ENCODE results near the gene TLX2. TPM values are rescaled to one million over a fixed set of nuclear protein-coding genes. Genes with fewer than 3 reads are reported as not detected.

TLX2 gene
- total and polyA plus RNA-seq, 2 of the 13 experiments (the other 11 are each of a cell fraction or from before 2014, with no cell fraction given): 0.05 to 0.20 TPM

DNA sequence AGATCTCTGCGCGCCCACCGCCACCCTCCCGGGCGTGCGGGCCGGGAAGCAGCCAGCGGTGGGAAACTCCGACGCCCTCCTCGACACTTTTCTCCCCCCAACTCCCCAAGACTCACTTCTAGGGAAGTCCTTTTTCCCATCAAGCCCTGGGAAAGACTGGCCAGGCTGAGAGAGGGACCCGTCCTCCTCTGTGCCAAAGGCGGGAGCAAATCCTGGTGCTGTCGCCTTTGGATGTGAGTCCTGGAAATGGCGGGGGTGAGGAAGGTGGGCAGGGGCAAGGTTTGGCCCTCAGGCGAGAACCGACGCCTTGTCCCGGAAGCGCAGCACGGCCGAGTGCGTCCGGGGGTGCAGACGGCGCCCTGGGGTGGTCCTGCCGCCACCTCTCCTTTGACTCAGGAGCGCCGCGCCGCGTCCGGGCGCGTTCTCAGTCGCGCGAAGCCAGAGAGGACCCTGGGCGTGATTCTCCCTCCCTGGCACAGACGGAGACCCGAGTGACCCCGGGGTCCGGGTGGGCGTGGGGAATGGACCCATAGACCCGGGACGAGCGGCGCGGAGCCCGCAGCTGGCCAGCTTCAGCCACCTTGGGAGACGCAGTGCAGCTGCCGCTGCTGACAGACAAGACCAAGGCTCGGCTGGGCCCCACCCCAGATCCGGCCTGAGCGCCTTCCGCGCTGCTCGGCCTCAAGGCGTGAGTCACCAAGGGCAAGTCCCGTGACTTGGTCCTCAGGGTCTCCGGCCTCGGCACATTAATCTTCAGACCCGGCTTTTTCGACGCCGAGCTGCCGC is 11.3 kb upstream of the TLX2 start (continued):
- TF ChIP-seq, protein P1, sequence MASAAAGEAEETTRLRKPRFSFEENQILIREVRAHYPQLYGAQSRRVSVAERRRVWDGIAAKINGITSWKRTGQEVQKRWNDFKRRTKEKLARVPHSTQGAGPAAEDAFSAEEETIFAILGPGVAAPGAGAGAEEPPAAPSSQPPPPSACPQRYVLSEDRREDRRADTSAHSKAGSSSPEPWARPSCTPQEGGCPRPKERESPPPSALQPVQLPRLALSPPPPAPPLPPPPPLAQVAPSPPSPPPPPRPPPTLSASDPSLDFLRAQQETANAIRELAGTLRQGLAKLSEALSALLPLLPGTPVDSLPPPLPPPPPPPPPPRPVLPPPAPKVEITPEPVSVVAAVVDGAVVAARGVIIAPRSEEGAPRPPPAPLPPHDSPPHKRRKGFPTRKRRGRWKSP (CRISPR knock-in tag; IDR thresholded peaks at IDR 0.05): peak; percentile 94
- TF ChIP-seq, protein P2, sequence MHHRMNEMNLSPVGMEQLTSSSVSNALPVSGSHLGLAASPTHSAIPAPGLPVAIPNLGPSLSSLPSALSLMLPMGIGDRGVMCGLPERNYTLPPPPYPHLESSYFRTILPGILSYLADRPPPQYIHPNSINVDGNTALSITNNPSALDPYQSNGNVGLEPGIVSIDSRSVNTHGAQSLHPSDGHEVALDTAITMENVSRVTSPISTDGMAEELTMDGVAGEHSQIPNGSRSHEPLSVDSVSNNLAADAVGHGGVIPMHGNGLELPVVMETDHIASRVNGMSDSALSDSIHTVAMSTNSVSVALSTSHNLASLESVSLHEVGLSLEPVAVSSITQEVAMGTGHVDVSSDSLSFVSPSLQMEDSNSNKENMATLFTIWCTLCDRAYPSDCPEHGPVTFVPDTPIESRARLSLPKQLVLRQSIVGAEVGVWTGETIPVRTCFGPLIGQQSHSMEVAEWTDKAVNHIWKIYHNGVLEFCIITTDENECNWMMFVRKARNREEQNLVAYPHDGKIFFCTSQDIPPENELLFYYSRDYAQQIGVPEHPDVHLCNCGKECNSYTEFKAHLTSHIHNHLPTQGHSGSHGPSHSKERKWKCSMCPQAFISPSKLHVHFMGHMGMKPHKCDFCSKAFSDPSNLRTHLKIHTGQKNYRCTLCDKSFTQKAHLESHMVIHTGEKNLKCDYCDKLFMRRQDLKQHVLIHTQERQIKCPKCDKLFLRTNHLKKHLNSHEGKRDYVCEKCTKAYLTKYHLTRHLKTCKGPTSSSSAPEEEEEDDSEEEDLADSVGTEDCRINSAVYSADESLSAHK (CRISPR knock-in tag; IDR thresholded peaks at IDR 0.05; ENCODE audit: borderline replicate concordance): 0 out of 2 replicates have a peak, but pooled peaks have one; percentile 9
- TF ChIP-seq ZNF572 (CRISPR knock-in tag; IDR thresholded peaks at IDR 0.05): peak; percentile 98
- TF ChIP-seq, protein P3, sequence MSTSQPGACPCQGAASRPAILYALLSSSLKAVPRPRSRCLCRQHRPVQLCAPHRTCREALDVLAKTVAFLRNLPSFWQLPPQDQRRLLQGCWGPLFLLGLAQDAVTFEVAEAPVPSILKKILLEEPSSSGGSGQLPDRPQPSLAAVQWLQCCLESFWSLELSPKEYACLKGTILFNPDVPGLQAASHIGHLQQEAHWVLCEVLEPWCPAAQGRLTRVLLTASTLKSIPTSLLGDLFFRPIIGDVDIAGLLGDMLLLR (CRISPR knock-in tag; IDR thresholded peaks at IDR 0.05): peak; percentile 71
- TF ChIP-seq ZNF468 (CRISPR knock-in tag; IDR thresholded peaks at IDR 0.05): 0 out of 2 replicates have a peak, but pooled peaks have one; percentile 90
- TF ChIP-seq, protein P4, sequence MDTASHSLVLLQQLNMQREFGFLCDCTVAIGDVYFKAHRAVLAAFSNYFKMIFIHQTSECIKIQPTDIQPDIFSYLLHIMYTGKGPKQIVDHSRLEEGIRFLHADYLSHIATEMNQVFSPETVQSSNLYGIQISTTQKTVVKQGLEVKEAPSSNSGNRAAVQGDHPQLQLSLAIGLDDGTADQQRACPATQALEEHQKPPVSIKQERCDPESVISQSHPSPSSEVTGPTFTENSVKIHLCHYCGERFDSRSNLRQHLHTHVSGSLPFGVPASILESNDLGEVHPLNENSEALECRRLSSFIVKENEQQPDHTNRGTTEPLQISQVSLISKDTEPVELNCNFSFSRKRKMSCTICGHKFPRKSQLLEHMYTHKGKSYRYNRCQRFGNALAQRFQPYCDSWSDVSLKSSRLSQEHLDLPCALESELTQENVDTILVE (CRISPR knock-in tag; IDR thresholded peaks at IDR 0.05): 0 out of 2 replicates have a peak, but pooled peaks have one; percentile 4
- TF ChIP-seq SALL2 (CRISPR knock-in tag; IDR thresholded peaks at IDR 0.05): peak; percentile 61; the same call in 1 of the 2 replicates
- TF ChIP-seq, protein P5, sequence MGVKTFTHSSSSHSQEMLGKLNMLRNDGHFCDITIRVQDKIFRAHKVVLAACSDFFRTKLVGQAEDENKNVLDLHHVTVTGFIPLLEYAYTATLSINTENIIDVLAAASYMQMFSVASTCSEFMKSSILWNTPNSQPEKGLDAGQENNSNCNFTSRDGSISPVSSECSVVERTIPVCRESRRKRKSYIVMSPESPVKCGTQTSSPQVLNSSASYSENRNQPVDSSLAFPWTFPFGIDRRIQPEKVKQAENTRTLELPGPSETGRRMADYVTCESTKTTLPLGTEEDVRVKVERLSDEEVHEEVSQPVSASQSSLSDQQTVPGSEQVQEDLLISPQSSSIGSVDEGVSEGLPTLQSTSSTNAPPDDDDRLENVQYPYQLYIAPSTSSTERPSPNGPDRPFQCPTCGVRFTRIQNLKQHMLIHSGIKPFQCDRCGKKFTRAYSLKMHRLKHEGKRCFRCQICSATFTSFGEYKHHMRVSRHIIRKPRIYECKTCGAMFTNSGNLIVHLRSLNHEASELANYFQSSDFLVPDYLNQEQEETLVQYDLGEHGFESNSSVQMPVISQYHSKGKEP (CRISPR knock-in tag; IDR thresholded peaks at IDR 0.05): 0 out of 2 replicates have a peak, but pooled peaks have one; percentile 47
- TF ChIP-seq, protein P6, sequence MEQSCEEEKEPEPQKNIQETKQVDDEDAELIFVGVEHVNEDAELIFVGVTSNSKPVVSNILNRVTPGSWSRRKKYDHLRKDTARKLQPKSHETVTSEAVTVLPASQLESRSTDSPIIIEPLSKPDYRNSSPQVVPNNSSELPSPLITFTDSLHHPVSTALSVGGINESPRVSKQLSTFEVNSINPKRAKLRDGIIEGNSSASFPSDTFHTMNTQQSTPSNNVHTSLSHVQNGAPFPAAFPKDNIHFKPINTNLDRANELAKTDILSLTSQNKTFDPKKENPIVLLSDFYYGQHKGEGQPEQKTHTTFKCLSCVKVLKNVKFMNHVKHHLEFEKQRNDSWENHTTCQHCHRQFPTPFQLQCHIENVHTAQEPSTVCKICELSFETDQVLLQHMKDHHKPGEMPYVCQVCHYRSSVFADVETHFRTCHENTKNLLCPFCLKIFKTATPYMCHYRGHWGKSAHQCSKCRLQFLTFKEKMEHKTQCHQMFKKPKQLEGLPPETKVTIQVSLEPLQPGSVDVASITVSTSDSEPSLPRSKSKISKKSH (CRISPR knock-in tag; IDR thresholded peaks at IDR 0.05; ENCODE audit: borderline replicate concordance): peak; percentile 64; the same call in 1 of the 2 replicates
- no peak for TF ChIP-seq CHD4 (IDR thresholded peaks at IDR 0.05; ENCODE audit: borderline replicate concordance, low read length)
- no peak for TF ChIP-seq ZNF382 (CRISPR knock-in tag; IDR thresholded peaks at IDR 0.05; ENCODE audit: borderline replicate concordance)
- TF ChIP-seq, protein P7, sequence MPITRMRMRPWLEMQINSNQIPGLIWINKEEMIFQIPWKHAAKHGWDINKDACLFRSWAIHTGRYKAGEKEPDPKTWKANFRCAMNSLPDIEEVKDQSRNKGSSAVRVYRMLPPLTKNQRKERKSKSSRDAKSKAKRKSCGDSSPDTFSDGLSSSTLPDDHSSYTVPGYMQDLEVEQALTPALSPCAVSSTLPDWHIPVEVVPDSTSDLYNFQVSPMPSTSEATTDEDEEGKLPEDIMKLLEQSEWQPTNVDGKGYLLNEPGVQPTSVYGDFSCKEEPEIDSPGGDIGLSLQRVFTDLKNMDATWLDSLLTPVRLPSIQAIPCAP (CRISPR knock-in tag; IDR thresholded peaks at IDR 0.05; ENCODE audit: low read depth): no peak
- TF ChIP-seq ZFAT (CRISPR knock-in tag; conservative IDR thresholded peaks at IDR 0.05): 0 out of 2 replicates have a peak, but pooled peaks have one; percentile 19
- peak; percentile 86 for TF ChIP-seq ELF1 (CRISPR knock-in tag; IDR thresholded peaks at IDR 0.05)
- peak in 1 of 2 experiments; percentile 33; a peak in 1 of 4 replicates for TF ChIP-seq POLR2A (IDR thresholded peaks at IDR 0.05; ENCODE audit: insufficient read depth in 1 of 2, low read depth in 2 of 2, low read length in 2 of 2)
- TF ChIP-seq ZNF274 (CRISPR knock-in tag; IDR thresholded peaks at IDR 0.05): peak; percentile 60; the same call in 1 of the 2 replicates
- peak; percentile 67 for TF ChIP-seq TEAD3 (CRISPR knock-in tag; optimal IDR thresholded peaks at IDR 0.05; ENCODE audit: borderline replicate concordance)
- TF ChIP-seq ZMAT3 (CRISPR knock-in tag; conservative IDR thresholded peaks at IDR 0.05): no peak
- no peak for TF ChIP-seq CC2D1A (CRISPR knock-in tag; IDR thresholded peaks at IDR 0.05)

All from HepG2 (cell line).